Testis (tissue), 3 donors: ENCODE measurements around the gene SPTBN4. TPM values are rescaled to one million over a fixed set of nuclear protein-coding genes. Genes with fewer than 3 reads are reported as not detected.
A peak's percentile ranks its signal among the peaks of the same experiment; 100 is the strongest.

Experiments
- DNase-seq: peaks from one replicate; pipeline ENCODE4 v3.0.0-alpha.2; 2019
- H3K27ac ChIP-seq, 2 donors: fragments of 200-600 bp; sonication (generic); one replicate each; pipeline ENCODE4 v1.5.1; 2019
- H3K27me3 ChIP-seq: fragments of 200-600 bp; sonication (generic); one replicate; pipeline ENCODE4 v1.5.1; 2019
- H3K36me3 ChIP-seq: fragments of 200-600 bp; sonication (generic); one replicate; pipeline ENCODE4 v1.5.1; 2017; ENCODE audit warnings: low read depth; ENCODE audit errors: missing control alignments
- H3K4me1 ChIP-seq: fragments of 200-600 bp; sonication (generic); one replicate; pipeline ENCODE4 v1.5.1; 2019
- H3K4me3 ChIP-seq, 2 donors: fragments of 200-600 bp; sonication (generic); one replicate each; pipeline ENCODE4 v1.5.1; 2017 to 2019
- H3K9me3 ChIP-seq: fragments of 200-600 bp; sonication (generic); one replicate; pipeline ENCODE4 v1.5.1; 2017
- POLR2A ChIP-seq: fragments of 450-650 bp; IDR thresholded peaks from one replicate; pipeline ENCODE4 v1.6.1; 2017; ENCODE audit warnings: antibody characterized with exemption, mild to moderate bottlenecking, moderate library complexity
- WGBS, 2 donors: methylation state at CpG; one replicate each; pipeline ENCODE4 v1.1.5; 2018; 5-methylcytosine and 5-hydroxymethylcytosine counted together
- intact Hi-C: fragments of 100-400 bp; cut with DNase I; formaldehyde crosslinking; loops from one replicate; pipeline ENCODE4 v1.15.1; 2023; ENCODE audit warnings: low total_unique reads
- polyA plus RNA-seq: library from polyadenylated mRNA; stranded (reverse); fragments of 350-450 nt; fragmentation: Illumina TruSeq; extraction: RNeasy Lipid Tissue Mini Kit (QIAGEN cat#74804); gene quantifications from one replicate; pipeline ENCODE4 v1.2.3, GENCODE V29; 2014; ENCODE audit warnings: low read depth, low replicate concordance; ENCODE audit not compliant: insufficient read depth
- total RNA-seq, 2 donors: library from RNA; depleted of rRNA; stranded (reverse); fragments of >200 nt; gene quantifications; one replicate each; pipeline ENCODE4 v1.2.3, GENCODE V29; 2016
- TF ChIP-seq, protein P1 (sequence below), 3 experiments: fragments of 450-650 bp in 2 of 3; fragments of 200-600 bp in 1 of 3; sonication (generic) in 1 of 3; IDR thresholded peaks; one replicate each; pipeline ENCODE4 v1.5.1; 2016 to 2019; ENCODE audit warnings: antibody characterized with exemption in 3 of 3, mild to moderate bottlenecking in 2 of 3, moderate library complexity in 1 of 3

The SPTBN4 gene
- total and polyA plus RNA-seq, 3 donors from 2014 or later = 7.2 to 27.9 (median 18.3) TPM

DNA sequence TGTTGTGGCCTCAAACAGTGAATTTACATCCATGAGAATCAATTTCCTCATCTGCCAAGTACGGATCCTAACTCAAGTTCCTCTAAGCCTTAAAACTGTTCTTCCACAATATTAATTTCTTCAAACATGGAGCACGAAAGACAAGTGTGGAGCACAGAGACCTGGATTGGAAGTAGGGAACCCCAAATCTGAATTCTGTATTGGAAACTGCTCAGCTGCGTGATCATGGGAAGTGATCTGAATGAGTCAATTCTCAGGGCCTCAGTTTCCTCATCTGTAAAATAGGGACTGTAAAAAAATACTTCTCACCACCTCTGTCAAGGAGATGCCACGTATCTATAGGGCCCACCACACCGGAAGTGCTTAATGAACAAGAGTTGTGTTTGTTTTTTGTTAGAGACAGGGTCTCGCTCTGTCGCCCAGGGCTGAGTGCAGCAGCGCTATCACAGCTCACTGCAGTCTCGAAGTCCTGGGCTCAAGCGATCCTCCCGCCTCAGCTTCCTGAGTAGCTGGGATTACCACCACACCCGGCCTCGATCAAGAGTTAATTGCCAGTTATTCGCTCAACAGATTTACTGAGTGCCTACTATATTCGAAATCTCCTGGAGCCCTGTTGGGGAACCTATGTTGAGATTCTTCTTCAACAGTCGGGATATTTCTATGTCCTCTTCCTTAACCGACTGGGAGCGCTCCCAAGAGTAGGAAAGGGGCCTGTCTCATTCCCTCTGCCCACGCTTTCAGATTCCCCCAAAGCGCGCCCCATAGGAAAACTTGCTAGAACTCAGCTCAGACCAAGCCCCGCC, 24.3 kb upstream of the SPTBN4 start:
- no peak for TF ChIP-seq POLR2A
- Histone ChIP-seq H3K9me3 (no peaks in the 10 kb centered on the region), H3K27me3 (no peaks in the 10 kb centered on the region), H3K4me1 (peaks cover 23% of the 10 kb centered on the region), H3K36me3 (no peaks in the 10 kb centered on the region), H3K4me3 (peak overlapping the region; percentile 85 to 92), H3K27ac (peak overlapping the region; percentile 92 to 100)
- 10 to 14% methylated on average over 22 of the region's 22 CpGs for WGBS, 2 donors
- DNase-seq = no peak
- intact Hi-C loops = no loop called here

DNA sequence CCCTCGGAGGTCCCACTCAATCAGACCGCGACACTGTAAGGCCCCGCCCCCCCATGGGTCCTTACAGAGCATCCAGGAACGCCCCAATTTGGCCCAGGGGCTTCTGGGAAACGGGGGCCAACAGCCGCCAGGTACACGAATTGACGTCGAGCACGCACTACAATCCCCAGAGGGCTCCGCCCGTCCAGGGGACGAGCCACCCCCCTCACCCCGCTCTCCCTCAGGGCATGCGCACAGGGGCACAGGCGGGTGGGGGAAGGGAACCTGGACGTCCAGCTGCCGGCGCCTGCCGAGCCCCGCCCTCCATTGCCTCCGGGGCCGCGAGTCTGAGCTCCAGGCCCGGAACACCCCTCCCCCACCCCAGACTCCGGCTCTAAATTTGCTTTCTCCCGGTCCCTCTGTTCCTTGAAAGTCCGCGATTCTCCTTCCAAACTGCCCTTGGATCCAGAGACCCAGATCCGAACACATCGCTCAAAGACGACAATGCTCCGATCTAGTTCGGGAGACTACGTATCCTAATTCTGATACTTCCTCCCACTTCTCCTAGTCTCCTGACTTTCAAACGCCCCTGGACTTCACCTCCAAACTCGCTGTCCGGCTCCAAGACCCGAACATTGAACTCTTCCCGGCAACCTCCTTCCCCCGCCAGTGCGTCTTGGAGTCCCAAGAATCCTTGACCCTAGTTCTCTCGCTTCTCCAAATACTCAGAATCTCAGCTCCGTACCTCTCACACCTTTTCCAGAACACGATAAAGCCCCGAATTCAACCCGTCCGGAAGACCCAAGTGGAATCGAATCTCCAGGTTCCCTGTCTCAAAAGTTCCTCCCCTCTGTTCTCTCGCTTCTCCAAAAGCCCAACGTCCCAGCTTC, 23.4 kb upstream of the SPTBN4 start:
- TF ChIP-seq, protein P1, sequence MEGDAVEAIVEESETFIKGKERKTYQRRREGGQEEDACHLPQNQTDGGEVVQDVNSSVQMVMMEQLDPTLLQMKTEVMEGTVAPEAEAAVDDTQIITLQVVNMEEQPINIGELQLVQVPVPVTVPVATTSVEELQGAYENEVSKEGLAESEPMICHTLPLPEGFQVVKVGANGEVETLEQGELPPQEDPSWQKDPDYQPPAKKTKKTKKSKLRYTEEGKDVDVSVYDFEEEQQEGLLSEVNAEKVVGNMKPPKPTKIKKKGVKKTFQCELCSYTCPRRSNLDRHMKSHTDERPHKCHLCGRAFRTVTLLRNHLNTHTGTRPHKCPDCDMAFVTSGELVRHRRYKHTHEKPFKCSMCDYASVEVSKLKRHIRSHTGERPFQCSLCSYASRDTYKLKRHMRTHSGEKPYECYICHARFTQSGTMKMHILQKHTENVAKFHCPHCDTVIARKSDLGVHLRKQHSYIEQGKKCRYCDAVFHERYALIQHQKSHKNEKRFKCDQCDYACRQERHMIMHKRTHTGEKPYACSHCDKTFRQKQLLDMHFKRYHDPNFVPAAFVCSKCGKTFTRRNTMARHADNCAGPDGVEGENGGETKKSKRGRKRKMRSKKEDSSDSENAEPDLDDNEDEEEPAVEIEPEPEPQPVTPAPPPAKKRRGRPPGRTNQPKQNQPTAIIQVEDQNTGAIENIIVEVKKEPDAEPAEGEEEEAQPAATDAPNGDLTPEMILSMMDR (IDR thresholded peaks at IDR 0.05) = no peak
- peak; percentile 23 for TF ChIP-seq POLR2A
- Histone ChIP-seq H3K36me3 (no peaks in the 10 kb centered on the region), H3K27me3 (no peaks in the 10 kb centered on the region), H3K9me3 (no peaks in the 10 kb centered on the region), H3K4me3 (peak overlapping the region; percentile 85 to 92), H3K27ac (peak overlapping the region; percentile 92 to 100), H3K4me1 (peaks cover 23% of the 10 kb centered on the region)
- intact Hi-C loops = no loop called here
- 0 to 1% methylated on average over 31 to 50 of the region's 52 CpGs for WGBS, 2 donors
- peak; percentile 100 for DNase-seq

DNA sequence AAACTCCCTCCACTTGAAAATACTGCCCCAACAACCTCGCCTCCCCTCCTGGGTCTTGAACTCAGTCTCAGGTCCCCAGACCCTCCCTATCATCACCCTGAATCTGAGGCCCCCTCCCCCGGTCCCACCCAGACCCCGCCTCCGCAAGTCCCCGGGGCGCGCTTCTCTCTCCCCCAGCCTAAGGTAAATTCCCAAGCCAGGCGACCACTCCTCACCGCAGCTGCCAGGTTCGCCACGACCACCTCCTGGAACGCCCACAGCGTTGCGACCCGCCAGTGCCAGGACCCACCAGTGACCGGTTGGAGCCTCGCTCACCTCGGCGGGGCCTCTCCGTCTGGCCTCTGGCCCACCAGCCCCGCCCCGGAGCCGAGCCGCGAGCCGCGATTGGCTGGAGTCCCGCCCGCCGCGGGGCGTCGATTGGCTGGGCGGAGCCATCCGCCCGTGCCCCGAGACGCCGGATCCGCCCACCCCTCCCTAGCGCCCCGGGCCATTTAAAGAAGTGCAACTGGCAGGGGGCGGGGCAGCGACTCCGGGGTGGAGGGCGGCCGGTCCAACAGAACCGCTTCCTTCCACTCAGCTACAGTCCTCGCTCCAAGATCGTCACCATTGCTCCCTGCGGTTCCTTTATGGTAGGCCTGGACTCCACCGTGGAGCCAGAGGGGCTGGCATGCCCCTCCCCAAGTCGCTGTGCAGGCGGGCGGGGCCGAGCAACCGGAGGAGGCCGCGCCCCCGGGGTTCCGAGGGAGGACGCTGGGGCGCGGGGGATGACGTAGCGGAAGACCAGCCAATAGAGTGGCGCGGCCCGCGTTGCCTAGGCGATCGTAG, 22.6 kb upstream of the SPTBN4 start, which contains the start of gene SERTAD3:
Gene SERTAD3 (minus strand): TSS at position 336 of the 825 bp plus-strand sequence. CDS start 2,255 bp downstream, outside the sequence.
- H3K36me3 ChIP-seq = no peaks in the 10 kb centered on the region
- peak within 1 kb of the TSS; percentile 85 to 92 for H3K4me3 ChIP-seq
- peak; percentile 94 for TF ChIP-seq POLR2A
- TF ChIP-seq, protein P1 (IDR thresholded peaks at IDR 0.05) = no peak
- no peaks in the 10 kb centered on the region for H3K27me3 ChIP-seq
- intact Hi-C loops = no loop called here
- peak; percentile 98 for DNase-seq
- peaks cover 23% of the 10 kb centered on the region for H3K4me1 ChIP-seq
- WGBS, 2 donors = 0% methylated on average over 4 to 56 of the region's 72 CpGs
- H3K9me3 ChIP-seq = no peaks in the 10 kb centered on the region
- peak within 1 kb of the TSS; percentile 92 to 100 for H3K27ac ChIP-seq

DNA sequence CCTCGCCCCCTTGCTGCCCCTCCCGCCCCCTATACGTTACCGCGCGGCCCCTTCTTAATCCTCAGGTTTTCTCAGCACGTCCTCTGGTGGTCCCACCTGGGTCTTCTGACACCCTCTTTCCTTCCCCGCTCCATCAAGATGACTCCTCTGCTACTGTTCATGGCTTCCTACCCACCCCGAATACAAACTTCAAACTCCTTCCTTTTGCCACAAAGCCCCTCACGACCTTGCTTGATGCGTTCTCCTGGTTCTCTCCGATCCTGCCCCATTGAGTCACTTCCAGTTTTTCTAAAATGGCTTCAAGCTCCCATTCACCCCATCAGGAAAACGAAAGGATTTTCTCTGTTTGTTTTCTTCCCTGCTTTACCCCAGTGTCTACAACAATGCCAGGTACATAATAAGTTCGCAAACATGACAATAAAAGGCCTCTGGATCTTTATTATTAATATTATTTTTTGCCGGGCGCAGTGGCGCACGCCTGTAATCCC, 21.9 kb upstream of the SPTBN4 start:
- no peaks in the 10 kb centered on the region for H3K36me3 ChIP-seq
- WGBS, 2 donors = 12 to 15% methylated on average over 18 of the region's 18 CpGs
- H3K4me1 ChIP-seq = peaks cover 23% of the 10 kb centered on the region
- H3K27me3 ChIP-seq = no peaks in the 10 kb centered on the region
- no peaks in the 10 kb centered on the region for H3K9me3 ChIP-seq
- H3K27ac ChIP-seq = peak overlapping the region; percentile 92 to 100
- TF ChIP-seq POLR2A = no peak
- TF ChIP-seq, protein P1 (IDR thresholded peaks at IDR 0.05) = no peak
- peak overlapping the region; percentile 85 to 92 for H3K4me3 ChIP-seq
- no peak for DNase-seq
- intact Hi-C loops = no loop called here
